GM21619 (cell line): ENCODE results near the gene ALPG.
"Not testable (repeated sequence)": the region's sequence is repeated elsewhere in the genome, so short reads cannot be mapped to it uniquely, and the experiment has no call there.

Experiments used
- ATAC-seq: cut with Tn5 transposase; IDR thresholded peaks from one replicate; pipeline ENCODE4 v1.9.1; 2021; ENCODE audit not compliant: unreplicated experiment

Gene ALPG

DNA sequence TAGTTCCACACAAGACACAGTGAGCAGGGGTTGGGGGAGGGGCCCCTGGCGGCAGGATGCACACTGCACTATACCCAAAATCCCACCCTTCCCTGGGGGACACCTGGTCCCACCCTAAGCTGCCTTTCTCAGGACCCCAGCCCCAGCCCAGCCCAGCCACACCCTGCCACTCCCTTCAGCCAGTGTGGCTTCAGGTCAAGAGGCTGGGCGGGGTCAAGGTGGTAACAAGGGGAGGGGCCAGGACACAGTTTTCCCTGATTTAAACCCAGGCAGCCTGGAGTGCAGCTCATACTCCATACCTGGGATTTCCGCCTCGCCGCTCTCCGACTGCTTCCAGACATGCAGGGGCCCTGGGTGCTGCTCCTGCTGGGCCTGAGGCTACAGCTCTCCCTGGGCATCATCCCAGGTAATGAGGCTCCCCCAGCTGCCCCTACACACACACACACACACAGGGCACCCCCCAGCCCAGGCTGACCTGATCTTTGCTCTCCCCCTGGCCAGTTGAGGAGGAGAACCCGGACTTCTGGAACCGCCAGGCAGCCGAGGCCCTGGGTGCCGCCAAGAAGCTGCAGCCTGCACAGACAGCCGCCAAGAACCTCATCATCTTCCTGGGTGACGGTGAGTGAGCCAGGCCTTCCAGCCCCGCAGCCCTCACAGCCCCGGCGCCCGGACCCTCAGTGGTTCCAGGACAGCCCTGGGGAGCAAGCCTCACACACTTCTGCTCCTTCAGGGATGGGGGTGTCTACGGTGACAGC, at the start of gene ALPG:
Gene ALPG (plus strand): TSS at position 289 of the 755 bp plus-strand sequence. CDS start 51 bp downstream, at position 340.
- no peak for ATAC-seq

- no peak for ATAC-seq
Observed at GRCh38 chr2:232361646-232362045, 45.0 kb upstream of the ALPG start.

- no peak for ATAC-seq
Observed at GRCh38 chr2:232362174-232362900, 44.3 kb upstream of the ALPG start.

DNA sequence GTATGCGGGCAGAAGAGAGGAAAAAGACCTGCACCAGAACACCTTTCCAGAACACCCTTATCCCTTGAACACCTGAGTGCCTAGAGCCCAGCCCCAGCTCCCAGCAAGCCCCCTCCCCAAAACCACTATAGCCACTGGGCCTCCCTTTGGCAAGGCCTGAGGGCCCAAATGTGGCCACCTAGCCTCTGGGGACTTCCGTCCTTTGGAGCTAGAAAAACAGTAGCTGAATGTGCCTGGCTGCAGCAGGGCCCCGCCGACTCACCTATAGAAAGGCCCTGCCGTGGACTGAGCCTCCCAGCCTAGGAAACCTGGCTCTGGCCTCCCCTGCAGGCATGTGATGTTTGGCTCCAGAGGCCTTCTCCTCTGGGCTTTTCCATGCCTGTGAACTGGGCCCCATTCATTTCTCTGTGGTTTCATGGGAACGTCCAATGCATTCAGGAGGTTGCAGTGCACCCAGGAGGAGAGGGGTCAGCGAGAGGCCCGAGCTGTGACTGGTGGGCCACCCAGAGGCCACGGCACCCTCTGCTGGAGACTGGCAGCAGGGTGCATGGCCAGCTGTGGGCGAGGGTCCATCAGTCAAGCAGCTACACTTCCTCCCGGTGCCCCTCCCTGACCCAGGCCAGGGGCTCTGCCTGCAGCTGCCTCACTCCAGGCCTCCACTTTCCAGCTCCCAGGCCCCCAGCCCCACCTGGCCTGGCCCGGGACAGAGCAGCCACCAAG, 43.4 kb upstream of the ALPG start:
- not testable (repeated sequence) for ATAC-seq

- ATAC-seq = no peak
Observed at GRCh38 chr2:232363784-232364615, 42.6 kb upstream of the ALPG start.

DNA sequence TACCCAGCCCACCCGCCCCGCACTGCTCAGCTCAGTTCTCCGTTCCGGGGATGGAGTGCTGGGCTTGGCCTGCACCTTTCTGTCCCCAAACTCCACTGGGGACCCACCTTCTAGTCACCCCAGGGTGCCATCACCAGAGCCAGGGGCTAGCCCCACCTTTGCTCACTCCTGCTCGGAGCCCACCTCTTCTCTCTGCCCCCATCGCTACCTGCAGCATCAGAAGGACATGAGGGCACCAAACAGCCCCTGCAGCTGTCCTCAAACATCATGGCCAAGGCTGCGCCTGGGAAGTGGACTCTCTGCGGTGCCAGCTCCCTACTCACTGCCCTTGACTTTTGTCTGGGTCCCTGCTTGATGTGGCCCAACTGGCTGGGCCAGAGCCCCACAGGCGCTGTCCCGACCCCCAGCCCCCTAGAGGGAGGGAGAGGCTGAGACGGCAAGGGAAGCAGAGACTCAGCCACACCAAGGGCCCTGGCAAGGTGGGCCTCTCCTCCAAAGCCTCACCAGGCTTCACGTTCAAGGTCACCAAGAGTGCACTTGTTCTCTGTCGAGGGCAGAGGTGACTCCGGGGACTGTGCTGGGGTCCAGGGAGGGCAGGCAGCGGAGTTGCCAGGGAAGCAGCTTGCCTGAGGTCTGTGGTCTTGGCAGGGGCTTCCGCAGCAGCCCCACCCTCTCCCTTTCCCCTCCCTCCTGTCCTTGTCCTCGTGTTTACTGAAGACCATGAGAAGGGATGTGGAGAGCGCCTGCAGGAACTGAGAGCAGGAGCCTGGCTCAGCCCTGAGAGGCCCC, 41.6 kb upstream of the ALPG start:
- ATAC-seq = not testable (repeated sequence)

DNA sequence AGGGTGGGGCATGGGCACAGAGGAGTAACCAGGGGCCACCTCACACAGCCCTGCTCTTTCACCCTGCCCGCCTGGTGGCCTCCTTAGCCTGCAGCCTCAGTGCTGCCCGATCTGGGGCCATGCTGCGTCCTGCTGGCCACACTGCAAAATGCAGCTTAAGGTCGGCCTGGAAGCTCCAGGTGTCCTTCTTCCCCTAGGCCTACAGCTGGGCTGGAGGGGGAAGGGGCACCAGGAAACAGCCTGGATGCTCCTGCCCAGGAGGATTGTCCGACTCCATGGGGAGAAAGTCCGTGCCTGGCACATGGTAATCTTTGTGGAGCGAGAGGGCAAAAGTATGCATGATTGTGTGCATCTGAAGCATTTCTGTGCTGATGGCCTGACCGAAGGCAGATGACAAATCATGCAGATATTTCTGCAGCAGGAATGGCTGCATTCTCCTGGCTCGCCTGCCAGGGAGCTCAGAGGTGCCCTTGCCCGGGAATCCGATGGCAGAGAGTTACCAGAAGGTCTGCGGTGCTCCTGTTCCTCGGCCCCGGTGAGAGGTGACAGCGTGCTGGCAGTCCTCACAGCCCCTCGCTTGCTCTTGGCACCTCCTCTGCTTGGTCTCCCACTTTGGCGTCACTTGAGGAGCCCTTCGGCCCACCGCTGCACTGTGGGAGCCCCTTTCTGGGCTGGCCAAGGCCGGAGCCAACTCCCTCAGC, 40.9 kb upstream of the ALPG start:
- ATAC-seq = no peak

DNA sequence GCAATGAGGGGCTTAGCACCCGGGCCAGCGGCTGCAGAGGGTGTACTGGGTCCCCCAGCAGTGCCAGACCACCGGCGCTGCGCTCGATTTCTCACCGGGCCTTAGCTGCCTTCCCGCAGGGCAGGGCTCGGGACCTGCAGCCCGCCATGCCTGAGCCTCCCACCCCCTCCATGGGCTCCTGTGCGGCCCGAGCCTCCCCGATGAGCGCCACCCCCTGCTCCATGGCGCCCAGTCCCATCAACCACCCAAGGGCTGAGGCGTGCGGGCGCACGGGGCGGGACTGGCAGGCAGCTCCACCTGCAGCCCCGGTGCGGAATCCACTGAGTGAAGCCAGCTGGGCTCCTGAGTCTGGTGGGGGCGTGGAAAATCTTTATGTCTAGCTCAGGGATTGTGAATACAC, 40.2 kb upstream of the ALPG start:
- ATAC-seq = not testable (repeated sequence)

DNA sequence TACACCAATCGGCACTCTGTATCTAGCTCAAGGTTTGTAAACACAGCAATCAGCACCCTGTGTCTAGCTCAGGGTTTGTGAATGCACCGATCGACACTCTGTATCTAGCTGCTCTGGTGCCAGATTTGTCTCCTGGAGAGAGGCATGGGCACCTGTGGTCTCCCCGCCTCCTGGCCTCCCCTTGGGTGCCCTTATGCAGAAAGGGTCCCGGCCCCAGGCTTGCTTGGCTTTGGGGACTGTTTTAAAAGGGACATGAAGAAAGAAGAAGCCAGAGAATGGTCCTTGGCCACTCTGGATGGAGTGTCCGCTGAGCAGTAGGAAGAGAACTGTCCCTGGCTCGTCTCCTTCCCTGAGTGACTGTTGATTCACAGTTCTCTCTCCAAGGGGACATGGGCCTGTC, 39.6 kb upstream of the ALPG start:
- ATAC-seq = no peak

DNA sequence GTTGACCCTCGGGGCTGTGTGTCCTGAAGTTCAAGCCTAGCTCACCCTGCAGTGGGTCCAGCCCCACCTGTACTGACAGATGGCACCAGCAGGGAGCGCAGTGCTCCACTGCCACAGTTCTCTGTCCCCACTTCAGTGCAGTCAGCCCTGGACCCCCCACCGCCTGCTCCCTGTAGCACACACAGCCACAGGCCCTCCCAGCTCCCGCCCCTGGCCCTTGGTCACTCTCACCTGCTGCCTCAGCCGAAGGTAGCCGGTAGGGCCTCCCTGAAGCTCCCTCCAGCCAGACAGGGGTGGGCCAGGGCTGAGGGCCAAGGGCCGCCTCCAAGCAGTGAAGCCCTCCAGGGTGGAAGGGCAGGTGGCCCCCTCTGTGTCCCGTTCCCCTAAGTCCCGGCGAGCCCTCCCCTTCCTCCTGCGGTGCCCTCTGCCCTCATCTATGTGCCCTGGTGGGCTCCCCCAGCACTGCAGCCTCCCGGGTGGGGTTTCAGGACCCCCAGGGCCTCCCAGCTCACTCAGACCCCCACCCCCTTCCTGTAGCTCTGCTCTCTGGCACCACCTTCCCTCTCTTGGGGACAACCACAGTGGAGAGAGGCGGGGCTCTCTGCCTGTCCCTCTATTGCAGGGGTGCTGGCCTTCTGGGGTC, 38.9 kb upstream of the ALPG start:
- ATAC-seq = no peak

GRCh38 chr2:232368311-232368731, 38.3 kb upstream of the ALPG start:
- ATAC-seq = no peak

DNA sequence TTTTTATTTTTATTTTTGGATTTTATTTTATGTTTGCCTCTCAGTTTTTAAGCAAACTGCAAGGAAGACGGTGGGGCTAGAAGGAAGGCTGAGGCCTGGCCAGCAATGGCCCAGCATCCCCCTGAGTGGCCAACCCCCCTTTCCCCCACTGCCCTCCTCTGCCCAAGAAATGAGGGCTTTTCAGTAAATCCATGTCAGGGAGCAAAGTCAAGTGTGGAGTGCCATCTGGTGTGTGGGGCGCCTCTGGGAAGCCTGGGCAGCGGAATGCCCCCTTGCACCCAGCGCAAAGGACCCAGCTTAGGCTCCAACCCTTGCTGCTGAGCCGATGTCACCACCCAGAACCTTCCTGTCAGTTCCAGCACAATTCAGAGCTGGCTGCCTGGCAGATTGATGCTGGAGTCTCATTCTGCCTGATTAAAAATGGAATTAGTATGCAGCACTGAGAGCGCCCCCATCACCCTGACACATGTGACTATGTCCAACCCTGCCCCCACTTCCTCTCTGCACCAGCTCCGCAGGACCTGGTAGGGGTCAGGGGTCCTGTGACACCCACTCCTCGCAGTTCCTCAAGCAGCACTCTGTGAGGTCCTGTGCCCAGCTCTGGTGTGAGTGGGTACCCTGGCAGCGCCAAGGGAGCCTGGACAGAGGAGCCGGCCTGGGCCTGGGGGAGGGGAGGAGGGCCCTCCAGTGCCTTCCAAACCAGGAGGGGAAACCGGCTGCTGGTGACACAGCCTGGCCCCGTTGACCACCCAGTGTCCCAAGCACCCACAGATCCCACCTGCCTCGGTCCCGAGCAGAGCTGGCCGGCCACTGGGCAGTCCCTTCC, 37.3 kb upstream of the ALPG start:
- no peak for ATAC-seq

DNA sequence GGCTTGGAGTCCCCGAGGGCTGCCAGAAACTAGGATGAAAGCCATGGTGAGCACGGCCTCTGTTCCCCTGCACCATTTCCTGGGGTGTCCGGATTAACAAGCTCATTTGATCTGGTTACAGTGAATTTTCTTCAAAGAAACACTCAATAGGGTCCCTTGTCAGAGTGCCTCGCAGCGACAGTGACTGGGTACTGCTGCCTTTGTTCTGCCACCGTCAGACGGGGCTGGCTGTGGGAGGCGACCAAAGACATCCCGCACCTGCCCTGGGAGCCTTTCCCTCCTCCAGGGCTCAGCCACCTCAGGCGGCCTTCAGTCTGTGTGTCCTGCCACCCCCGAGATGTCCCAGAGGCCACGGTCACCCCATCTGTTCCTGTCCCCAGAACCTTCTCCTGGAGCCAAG, 36.6 kb upstream of the ALPG start:
- ATAC-seq = not testable (repeated sequence)

DNA sequence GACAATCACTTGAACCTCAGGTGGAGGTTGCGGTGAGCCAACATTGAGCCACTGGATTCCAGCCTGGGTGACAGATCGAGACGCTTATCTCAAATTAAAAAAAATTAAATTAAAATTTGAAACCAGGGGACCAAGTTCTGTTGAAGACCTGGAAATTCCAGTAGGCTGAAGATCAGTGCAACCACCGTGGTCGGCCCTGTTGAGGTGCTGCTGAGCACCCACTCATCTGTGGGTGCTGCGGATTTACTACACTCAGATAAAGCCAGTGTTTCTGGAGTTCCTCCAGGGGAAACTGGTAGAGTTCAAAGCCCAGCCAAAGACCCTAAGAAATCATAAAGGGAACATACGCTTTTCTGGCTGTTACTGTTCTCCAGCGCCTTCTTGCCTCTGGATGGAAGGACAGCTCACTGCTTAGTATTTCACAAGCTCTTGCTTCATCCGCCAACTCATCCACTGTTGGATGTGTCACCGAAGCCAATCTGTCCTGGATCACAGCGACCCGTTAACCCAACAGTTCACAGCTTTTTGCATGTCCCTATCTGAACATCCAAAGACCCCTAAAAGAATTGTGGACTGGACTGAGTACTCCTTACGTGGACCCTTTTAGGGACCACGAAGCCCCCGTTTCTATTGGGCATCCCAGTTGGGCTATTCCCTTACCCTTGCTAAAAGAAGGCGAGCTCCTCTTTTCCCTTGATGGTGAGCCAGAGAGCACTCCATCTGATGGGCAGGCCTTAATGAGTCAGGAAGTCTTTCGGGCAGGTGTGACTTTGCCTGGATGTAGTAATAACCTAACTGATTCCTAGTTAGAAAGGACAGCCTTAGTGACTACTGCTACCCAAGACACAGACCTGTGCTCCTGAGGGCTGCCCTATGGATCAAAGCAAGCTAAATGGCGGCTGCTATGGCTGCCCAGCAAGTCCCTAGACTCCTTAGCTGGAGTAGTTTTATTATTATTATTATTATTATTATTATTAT, 34.1 kb upstream of the ALPG start:
- ATAC-seq = no peak

GRCh38 chr2:232374356-232374755, 32.3 kb upstream of the ALPG start:
- ATAC-seq = no peak

- no peak for ATAC-seq
Observed at GRCh38 chr2:232375164-232375563, 31.5 kb upstream of the ALPG start.

GRCh38 chr2:232376260-232376659, 30.4 kb upstream of the ALPG start:
- ATAC-seq = no peak
